ENCODE data around the gene SHC1. TPM values are rescaled to one million over a fixed set of nuclear protein-coding genes. Genes with fewer than 3 reads are reported as not detected.

Gene SHC1
- total RNA-seq, 1 donor from 2014 or later: 69.0 TPM

DNA sequence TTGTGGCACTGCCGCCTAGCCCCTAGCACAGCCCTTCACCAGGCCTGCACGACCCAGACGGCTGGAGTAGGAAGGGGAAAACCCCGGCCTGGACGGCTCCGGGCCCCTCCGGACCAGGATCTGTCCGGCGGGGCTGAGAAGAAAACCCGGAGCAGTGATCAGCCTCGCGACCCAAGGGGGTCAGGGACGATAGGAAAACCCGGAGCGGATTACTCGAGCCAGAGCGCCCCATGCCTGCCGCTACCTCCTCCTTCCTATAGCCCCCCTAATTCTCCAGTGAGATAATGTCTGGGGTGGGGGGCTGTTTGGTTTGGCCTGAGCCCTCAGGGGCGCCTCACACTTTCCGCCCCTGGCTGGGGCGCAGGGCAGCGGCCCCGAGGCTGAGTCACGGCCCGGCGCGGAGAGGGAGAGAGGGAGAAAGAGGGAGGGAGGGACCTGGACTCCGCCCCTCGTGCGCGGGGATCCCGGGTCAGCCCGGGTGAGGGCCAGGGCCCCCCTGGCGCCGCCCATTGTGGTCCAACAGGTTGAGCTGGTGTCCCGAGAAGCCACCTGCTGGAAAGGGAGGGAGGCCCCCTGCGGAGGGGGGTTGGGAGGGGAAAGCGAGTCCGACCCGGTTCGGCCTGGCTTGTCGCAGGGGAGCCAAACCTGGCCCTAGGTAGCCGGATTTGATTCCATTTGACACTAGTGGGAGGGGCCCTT is 30.3 kb upstream of the SHC1 start:
- peak overlapping the region; percentile 89 for H3K4me3 Mint-ChIP-seq
- no peaks in the 10 kb centered on the region for H3K36me3 Mint-ChIP-seq
- Histone ChIP-seq H3K36me3 (no peaks in the 10 kb centered on the region), H3K9me3 (ENCODE audit: low read depth) (no peaks in the 10 kb centered on the region), H3K79me2 (ENCODE audit: low read depth) (peaks cover 28% of the 10 kb centered on the region), H3K27ac (no peak overlapping the region), H3K4me1 (peaks cover 20% of the 10 kb centered on the region), H2AFZ (replicated peaks) (peak overlapping the region; percentile 86), H3F3A (ENCODE audit: low read depth) (peaks cover 43% of the 10 kb centered on the region), H3K4me3 (peak overlapping the region; percentile 72), H4K20me1 (ENCODE audit: low read depth) (no peaks in the 10 kb centered on the region), H3K4me2 (peak overlapping the region; percentile 82), H3K9ac (no peak overlapping the region), H3K27me3 (no peaks in the 10 kb centered on the region)
- DNase-seq (ENCODE audit: low spot score): peak; percentile 96
- no peak overlapping the region for H3K27ac Mint-ChIP-seq
- H3K9me3 Mint-ChIP-seq: peaks cover 2% of the 10 kb centered on the region
- H3K4me1 Mint-ChIP-seq: peaks cover 32% of the 10 kb centered on the region
- peaks cover 3% of the 10 kb centered on the region for H3K27me3 Mint-ChIP-seq (ENCODE audit: insufficient read depth, low read depth)
- TF ChIP-seq, protein P1, sequence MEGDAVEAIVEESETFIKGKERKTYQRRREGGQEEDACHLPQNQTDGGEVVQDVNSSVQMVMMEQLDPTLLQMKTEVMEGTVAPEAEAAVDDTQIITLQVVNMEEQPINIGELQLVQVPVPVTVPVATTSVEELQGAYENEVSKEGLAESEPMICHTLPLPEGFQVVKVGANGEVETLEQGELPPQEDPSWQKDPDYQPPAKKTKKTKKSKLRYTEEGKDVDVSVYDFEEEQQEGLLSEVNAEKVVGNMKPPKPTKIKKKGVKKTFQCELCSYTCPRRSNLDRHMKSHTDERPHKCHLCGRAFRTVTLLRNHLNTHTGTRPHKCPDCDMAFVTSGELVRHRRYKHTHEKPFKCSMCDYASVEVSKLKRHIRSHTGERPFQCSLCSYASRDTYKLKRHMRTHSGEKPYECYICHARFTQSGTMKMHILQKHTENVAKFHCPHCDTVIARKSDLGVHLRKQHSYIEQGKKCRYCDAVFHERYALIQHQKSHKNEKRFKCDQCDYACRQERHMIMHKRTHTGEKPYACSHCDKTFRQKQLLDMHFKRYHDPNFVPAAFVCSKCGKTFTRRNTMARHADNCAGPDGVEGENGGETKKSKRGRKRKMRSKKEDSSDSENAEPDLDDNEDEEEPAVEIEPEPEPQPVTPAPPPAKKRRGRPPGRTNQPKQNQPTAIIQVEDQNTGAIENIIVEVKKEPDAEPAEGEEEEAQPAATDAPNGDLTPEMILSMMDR (IDR thresholded peaks at IDR 0.05): no peak
- no peak for TF ChIP-seq EZH2phosphoT487 (IDR thresholded peaks at IDR 0.05)

GRCh38 chr1:155000411-155000725 is 29.8 kb upstream of the SHC1 start:
- H3F3A ChIP-seq (ENCODE audit: low read depth): peaks cover 43% of the 10 kb centered on the region
- H3K9me3 Mint-ChIP-seq: peaks cover 2% of the 10 kb centered on the region
- H4K20me1 ChIP-seq (ENCODE audit: low read depth): no peaks in the 10 kb centered on the region
- no peaks in the 10 kb centered on the region for H3K36me3 ChIP-seq
- no peaks in the 10 kb centered on the region for H3K36me3 Mint-ChIP-seq
- H3K4me1 ChIP-seq: peaks cover 20% of the 10 kb centered on the region
- no peak for TF ChIP-seq EZH2 (IDR thresholded peaks at IDR 0.05)
- no peak for TF ChIP-seq EZH2phosphoT487 (IDR thresholded peaks at IDR 0.05)
- TF ChIP-seq, protein P1 (IDR thresholded peaks at IDR 0.05): no peak
- H3K4me3 Mint-ChIP-seq: peak overlapping the region; percentile 92
- no peaks in the 10 kb centered on the region for H3K27me3 ChIP-seq
- H2AFZ ChIP-seq (replicated peaks): no peak overlapping the region
- H3K9ac ChIP-seq: no peak overlapping the region
- peak overlapping the region; percentile 82 for H3K4me2 ChIP-seq
- H3K27ac Mint-ChIP-seq: peak overlapping the region; percentile 37
- peaks cover 28% of the 10 kb centered on the region for H3K79me2 ChIP-seq (ENCODE audit: low read depth)
- DNase-seq (ENCODE audit: low spot score): no peak
- peak overlapping the region; percentile 41 for H3K27ac ChIP-seq
- H3K27me3 Mint-ChIP-seq (ENCODE audit: insufficient read depth, low read depth): peaks cover 3% of the 10 kb centered on the region
- no peaks in the 10 kb centered on the region for H3K9me3 ChIP-seq (ENCODE audit: low read depth)
- H3K4me3 ChIP-seq: peak overlapping the region; percentile 72
- peaks cover 32% of the 10 kb centered on the region for H3K4me1 Mint-ChIP-seq

- no peak for TF ChIP-seq EZH2 (IDR thresholded peaks at IDR 0.05)
- no peak for TF ChIP-seq EZH2phosphoT487 (IDR thresholded peaks at IDR 0.05)
- TF ChIP-seq, protein P1 (IDR thresholded peaks at IDR 0.05): no peak
- H3K4me1 ChIP-seq: peaks cover 20% of the 10 kb centered on the region
- peaks cover 22% of the 10 kb centered on the region for H3K79me2 ChIP-seq (ENCODE audit: low read depth)
- peaks cover 4% of the 10 kb centered on the region for H3K27me3 Mint-ChIP-seq (ENCODE audit: insufficient read depth, low read depth)
- peak overlapping the region; percentile 92 for H3K4me3 Mint-ChIP-seq
- peak overlapping the region; percentile 82 for H3K4me2 ChIP-seq
- H3K27me3 ChIP-seq: no peaks in the 10 kb centered on the region
- no peaks in the 10 kb centered on the region for H3K36me3 Mint-ChIP-seq
- no peak overlapping the region for H3K9ac ChIP-seq
- peaks cover 43% of the 10 kb centered on the region for H3F3A ChIP-seq (ENCODE audit: low read depth)
- H3K4me3 ChIP-seq: peak overlapping the region; percentile 72
- H3K4me1 Mint-ChIP-seq: peaks cover 32% of the 10 kb centered on the region
- no peak overlapping the region for H2AFZ ChIP-seq (replicated peaks)
- H3K27ac ChIP-seq: peak overlapping the region; percentile 41
- peak overlapping the region; percentile 44 for H3K27ac Mint-ChIP-seq
- no peaks in the 10 kb centered on the region for H3K36me3 ChIP-seq
- no peaks in the 10 kb centered on the region for H4K20me1 ChIP-seq (ENCODE audit: low read depth)
- DNase-seq (ENCODE audit: low spot score): peak; percentile 76
- H3K9me3 ChIP-seq (ENCODE audit: low read depth): no peaks in the 10 kb centered on the region
- H3K9me3 Mint-ChIP-seq: peaks cover 2% of the 10 kb centered on the region
These were observed 29.2 kb upstream of the SHC1 start for GRCh38 chr1:154999571-155000410.

All from neural progenitor cell (in vitro differentiated cells).